ENCODE results near the gene MPZL2. TPM values are rescaled to one million over a fixed set of nuclear protein-coding genes. Genes with fewer than 3 reads are reported as not detected.

MPZL2 gene
- total and polyA plus RNA-seq, 9 of the 15 experiments (the other 6 are each of a cell fraction or from before 2014, with no cell fraction given): 0.09 to 0.28 (median 0.18) TPM; not detected in 2

- TF ChIP-seq HLTF (IDR thresholded peaks at IDR 0.05) (no peak), HINFP (tag; conservative IDR thresholded peaks at IDR 0.05; ENCODE audit: low read depth) (no peak), CHCHD3 (CRISPR knock-in tag; IDR thresholded peaks at IDR 0.05) (no peak)
These were observed 13.2 kb upstream of the MPZL2 start (continued) for GRCh38 chr11:118277312-118277711.

GRCh38 chr11:118276422-118276821 is 12.3 kb upstream of the MPZL2 start:
- H2AFZ ChIP-seq (ENCODE audit: low read depth, low read length): no peak overlapping the region
- no peaks in the 10 kb centered on the region for H3K4me1 ChIP-seq (replicated peaks in 1 of 2; ENCODE audit: control insufficient read depth in 2 of 2, insufficient read depth in 2 of 2, low read length in 2 of 2)
- no peaks in the 10 kb centered on the region for H3K79me2 ChIP-seq (ENCODE audit: control insufficient read depth, insufficient read depth, low read length)
- peaks cover 7 to 13% of the 10 kb centered on the region in 2 experiments; a peak in 4 of 5 replicates for H3K27me3 ChIP-seq (ENCODE audit: control insufficient read depth in 2 of 2, insufficient read depth in 2 of 2, low read length in 2 of 2)
- POLR2A ChIA-PET: no interaction called here
- no peaks in the 10 kb centered on the region for H3K9me3 ChIP-seq (replicated peaks; ENCODE audit: control insufficient read depth, insufficient read depth, low read depth, low read length)
- H3K4me3 ChIP-seq: no peak overlapping the region
- H3K9me1 ChIP-seq (ENCODE audit: control insufficient read depth, insufficient read depth, low read length): no peaks in the 10 kb centered on the region
- no peak overlapping the region for H3K27ac ChIP-seq (ENCODE audit: extremely low read depth, low read depth, low read length)
- BruUV-seq (replicated peaks): no TSS peak
- H3K9ac ChIP-seq (ENCODE audit: insufficient read depth in 1 of 2, low read depth in 2 of 2, low read length in 2 of 2): no peak overlapping the region
- CTCF ChIA-PET (ENCODE audit: low intra/inter-chr PET ratio): no interaction called here
- no peak for TF ChIP-seq SRSF3 (IDR thresholded peaks at IDR 0.05; ENCODE audit: insufficient read depth, low read length)
- TF ChIP-seq ZNF644 (tag; IDR thresholded peaks at IDR 0.05; ENCODE audit: low read depth): no peak
- no peak for TF ChIP-seq RBM22 (IDR thresholded peaks at IDR 0.05; ENCODE audit: low read depth, low read length, poor library complexity, severe bottlenecking)
- no peak for TF ChIP-seq ZNF3 (CRISPR knock-in tag; IDR thresholded peaks at IDR 0.05)
- TF ChIP-seq ZNF347 (CRISPR knock-in tag; IDR thresholded peaks at IDR 0.05; ENCODE audit: low read depth): no peak
- TF ChIP-seq NR2C1 (IDR thresholded peaks at IDR 0.05): no peak
- no peak for TF ChIP-seq NR2C1 (tag; IDR thresholded peaks at IDR 0.05)
- TF ChIP-seq NCOA1 (IDR thresholded peaks at IDR 0.05; ENCODE audit: low read depth): no peak
- no peak for TF ChIP-seq ZNF77 (CRISPR knock-in tag; IDR thresholded peaks at IDR 0.05)
- TF ChIP-seq ZNF239 (CRISPR knock-in tag; IDR thresholded peaks at IDR 0.05): no peak
- no peak for TF ChIP-seq TEAD4 (IDR thresholded peaks at IDR 0.05; ENCODE audit: low read length)
- TF ChIP-seq TEAD4 (CRISPR knock-in tag; IDR thresholded peaks at IDR 0.05; ENCODE audit: borderline replicate concordance): no peak
- TF ChIP-seq COPS2 (conservative IDR thresholded peaks at IDR 0.05): no peak
- TF ChIP-seq NFIC (IDR thresholded peaks at IDR 0.05): no peak
- TF ChIP-seq CREB1 (IDR thresholded peaks at IDR 0.05): no peak
- no peak for TF ChIP-seq CREB1 (CRISPR knock-in tag; IDR thresholded peaks at IDR 0.05)
- no peak for TF ChIP-seq ZKSCAN3 (CRISPR knock-in tag; IDR thresholded peaks at IDR 0.05)
- H3K4me2 ChIP-seq (ENCODE audit: insufficient read depth, low read length): no peak overlapping the region
- intact Hi-C loops (cut with micrococcal nuclease): no loop called here
- no peaks in the 10 kb centered on the region for H4K20me1 ChIP-seq (replicated peaks; ENCODE audit: control insufficient read depth, insufficient read depth, low read length)
- in situ Hi-C loops (cut with MboI): no loop called here
- DNase-seq (ENCODE audit: extremely low read depth in 1 of 4, low spot score in 3 of 4): peak in 1 of 4 experiments; percentile 2
- no peak for ATAC-seq
- FAIRE-seq: no peak
- no peaks in the 10 kb centered on the region for H3K36me3 ChIP-seq (ENCODE audit: control insufficient read depth, insufficient read depth, low read length)
- WGBS (ENCODE audit: insufficient coverage, low coverage, missing lambda C conversion rate): 0% methylated on average over 1 of the region's 1 CpG

All from K562 (cell line).